GM20000 (cell line): ENCODE measurements around the gene RAD17.

ENCODE experiments used
- DNase-seq: peaks from one replicate; pipeline ENCODE4 v3.0.0; 2012; ENCODE audit warnings: low spot score
- CTCF ChIP-seq: IDR thresholded peaks from 2 replicates; pipeline ENCODE4 v1.5.1; 2012; ENCODE audit warnings: mild to moderate bottlenecking, control low read depth; ENCODE audit errors: extremely low read depth, missing control alignments

The RAD17 gene

GRCh38 chr5:69414885-69415583 lies 45.4 kb downstream of the RAD17 start, which contains the start of gene MARVELD2:
MARVELD2 (plus strand) TSS chr5:69415116; CDS start chr5:69419386, 4,270 bp downstream.
- no peak for TF ChIP-seq CTCF
- peak; percentile 80 for DNase-seq

GRCh38 chr5:69415584-69415958 lies 46.0 kb downstream of the RAD17 start:
- TF ChIP-seq CTCF = no peak
- DNase-seq = peak; percentile 25

- DNase-seq = no peak
- no peak for TF ChIP-seq CTCF
Observed at GRCh38 chr5:69416180-69416579, 46.6 kb downstream of the RAD17 start.

GRCh38 chr5:69416699-69417098 lies 47.1 kb downstream of the RAD17 start:
- TF ChIP-seq CTCF = no peak
- DNase-seq = no peak

GRCh38 chr5:69418554-69418953 lies 48.9 kb downstream of the RAD17 start:
- no peak for TF ChIP-seq CTCF

GRCh38 chr5:69431424-69432303 lies 62.0 kb downstream of the RAD17 start:
- no peak for DNase-seq
- no peak for TF ChIP-seq CTCF

More at GRCh38 chr5:69418554-69418953, 48.9 kb downstream of the RAD17 start:
- no peak for DNase-seq
